Panc1 (cell line): Measurements from ENCODE around the gene TENM3. TPM values are rescaled to one million over a fixed set of nuclear protein-coding genes. Genes with fewer than 3 reads are reported as not detected.

Experiments
- ATAC-seq: fragments of 200-7000 bp; cut with Tn5 transposase; 2 replicates; pipeline ENCODE4 v1.9.1; 2020; ENCODE audit warnings: mild to moderate bottlenecking, moderate library complexity
- BruUV-seq: library from RNA; stranded (reverse); fragments of 400-500 nt; replicated peaks from 2 replicates; lab custom pipeline; 2021; lab: Mats Ljungman, UMichigan
- CTCF ChIA-PET: fragments of 300-600 bp; sonication (Branson Sonifier 250); formaldehyde crosslinking; loops from one replicate; lab custom pipeline; 2022; ENCODE audit warnings: antibody characterized with exemption; lab: Charles Lee
- POLR2A ChIA-PET: fragments of 300-600 bp; sonication (Branson Sonifier 250); formaldehyde crosslinking; loops from one replicate; lab custom pipeline; 2022; ENCODE audit warnings: antibody characterized with exemption; lab: Charles Lee
- DNase-seq: peaks from one replicate; pipeline ENCODE4 v3.0.0-alpha.2; 2010; ENCODE audit warnings: low read depth, low spot score
- H3K27ac ChIP-seq: 2 replicates; pipeline ENCODE4 v1.5.1; 2011; ENCODE audit warnings: mild to moderate bottlenecking, low read length, inconsistent platforms
- H3K27me3 ChIP-seq: fragments of 200-500 bp; sonication (Bioruptor generic); 2 replicates; pipeline ENCODE4 v1.6.0; 2014; ENCODE audit warnings: low read length, inconsistent platforms; ENCODE audit not compliant: control insufficient read depth, insufficient read depth
- H3K36me3 ChIP-seq: fragments of 200-500 bp; sonication (Bioruptor generic); 2 replicates; pipeline ENCODE4 v1.5.1; 2014; ENCODE audit warnings: inconsistent platforms, mild to moderate bottlenecking, low read length, moderate library complexity; ENCODE audit not compliant: control insufficient read depth, insufficient read depth
- H3K4me1 ChIP-seq: 2 replicates; pipeline ENCODE4 v1.5.1; 2011; ENCODE audit warnings: inconsistent platforms, mild to moderate bottlenecking, low read length, moderate library complexity; ENCODE audit not compliant: control insufficient read depth, insufficient read depth
- H3K4me3 ChIP-seq, 2 experiments: 2 replicates each; pipeline ENCODE4 v1.5.1; 2011 to 2012; ENCODE audit warnings: low read depth in 2 of 2, low read length in 2 of 2, mild to moderate bottlenecking in 2 of 2, inconsistent platforms in 1 of 2, moderate library complexity in 1 of 2
- H3K9me3 ChIP-seq: fragments of 200-500 bp; sonication (Bioruptor generic); 2 replicates; pipeline ENCODE4 v1.5.1; 2014; ENCODE audit warnings: low read depth, mild to moderate bottlenecking, inconsistent platforms, low read length, moderate library complexity; ENCODE audit not compliant: control insufficient read depth, insufficient read depth
- CTCF ChIP-seq: fragments of 450-650 bp; IDR thresholded peaks from 2 replicates; pipeline ENCODE4 v1.5.1; 2017; ENCODE audit warnings: mild to moderate bottlenecking
- POLR2AphosphoS5 ChIP-seq: IDR thresholded peaks from 2 replicates; pipeline ENCODE4 v1.6.1; 2012; ENCODE audit warnings: mild to moderate bottlenecking, low read depth, low read length, moderate library complexity
- REST ChIP-seq, 2 experiments: IDR thresholded peaks; 2 replicates each; pipeline ENCODE4 v1.6.1; 2011 to 2012; ENCODE audit warnings: low read depth in 2 of 2, control low read depth in 1 of 2, low read length in 1 of 2, mild to moderate bottlenecking in 1 of 2, moderate library complexity in 1 of 2; ENCODE audit not compliant: insufficient read depth in 1 of 2
- SIN3A ChIP-seq: IDR thresholded peaks from 2 replicates; pipeline ENCODE4 v1.6.1; 2012; ENCODE audit warnings: low read depth, mild to moderate bottlenecking, low read length, moderate library complexity, borderline replicate concordance; ENCODE audit not compliant: insufficient read depth
- TCF7L2 ChIP-seq: IDR thresholded peaks from 2 replicates; pipeline ENCODE4 v1.6.1; 2011; ENCODE audit warnings: mild to moderate bottlenecking, low read depth, low read length, inconsistent platforms
- in situ Hi-C: cut with HindIII; loops from 2 replicates; pipeline ENCODE4 v1.10.0; 2016; ENCODE audit warnings: low sequenced_read_pairs, low pct_unique_long_range_greater_than_20kb
- intact Hi-C: fragments of 100-400 bp; cut with micrococcal nuclease; formaldehyde crosslinking; loops from one replicate; pipeline ENCODE4 v1.10.0; 2022; ENCODE audit not compliant: unreplicated experiment
- total RNA-seq: library from RNA; stranded (reverse); gene quantifications from one replicate; pipeline ENCODE4 v1.2.1, GENCODE V29; 2021; ENCODE audit not compliant: unreplicated experiment

The TENM3 gene
- total RNA-seq, 1 experiment from 2014 or later = 0.95 TPM

GRCh38 chr4:182257503-182257902 lies 14.3 kb downstream of the TENM3 start:
- DNase-seq = no peak
- ChIA-PET POLR2A (no interaction called here), CTCF (no interaction called here)
- TF ChIP-seq POLR2AphosphoS5 = no peak
- no peak for TF ChIP-seq CTCF
- TF ChIP-seq REST (IDR thresholded peaks at IDR 0.05; ENCODE audit: insufficient read depth in 1 of 2, low read depth in 2 of 2, low read length in 1 of 2) = no peak
- no peak for TF ChIP-seq TCF7L2
- no peak for TF ChIP-seq SIN3A
- intact Hi-C loops = no loop called here
- no TSS peak for BruUV-seq
- no peaks in the 10 kb centered on the region for H3K27me3 ChIP-seq
- H3K36me3 ChIP-seq = no peaks in the 10 kb centered on the region
- H3K4me3 ChIP-seq = no peak overlapping the region
- ATAC-seq = no peak
- H3K4me1 ChIP-seq = no peaks in the 10 kb centered on the region
- H3K9me3 ChIP-seq = no peaks in the 10 kb centered on the region
- in situ Hi-C loops = no loop called here
- H3K27ac ChIP-seq = no peak overlapping the region

- TF ChIP-seq SIN3A = no peak
- no peak for TF ChIP-seq REST (IDR thresholded peaks at IDR 0.05; ENCODE audit: insufficient read depth in 1 of 2, low read depth in 2 of 2, low read length in 1 of 2)
- no peak for TF ChIP-seq TCF7L2
- TF ChIP-seq CTCF = no peak
- no peak for TF ChIP-seq POLR2AphosphoS5
- no peak overlapping the region for H3K4me3 ChIP-seq
- no peaks in the 10 kb centered on the region for H3K27me3 ChIP-seq
- intact Hi-C loops = no loop called here
- no peaks in the 10 kb centered on the region for H3K9me3 ChIP-seq
- H3K27ac ChIP-seq = no peak overlapping the region
- H3K36me3 ChIP-seq = no peaks in the 10 kb centered on the region
- DNase-seq = no peak
- ChIA-PET CTCF (no interaction called here), POLR2A (no interaction called here)
- no peak for ATAC-seq
- in situ Hi-C loops = no loop called here
- H3K4me1 ChIP-seq = no peaks in the 10 kb centered on the region
- BruUV-seq = no TSS peak
Measured at GRCh38 chr4:182258441-182259000, 15.3 kb downstream of the TENM3 start.
